Smooth muscle cell of the pulmonary artery (primary cell): ENCODE data around the gene OR2V2. TPM values are rescaled to one million over a fixed set of nuclear protein-coding genes. Genes with fewer than 3 reads are reported as not detected.

ENCODE experiments used
- total RNA-seq: library from RNA; depleted of rRNA; stranded (reverse); fragments of >200 nt; gene quantifications from 2 replicates; pipeline ENCODE4 v1.2.3, GENCODE V29; 2014

The OR2V2 gene
- not detected in 2 replicates for total RNA-seq

GRCh38 chr5:181146927-181147636 is at the start of gene OR2V2:
Gene OR2V2, plus strand, starts transcription at chr5:181147586. Its CDS starts 7,357 bp downstream, at chr5:181154943.

GRCh38 chr5:181130832-181131496 is 16.4 kb upstream of the OR2V2 start, which contains the start of gene OR2V1:
Gene OR2V1, minus strand, starts transcription at chr5:181131169. Its CDS starts 5,865 bp downstream, at chr5:181125304.

GRCh38 chr5:181204826-181205760 is 57.7 kb downstream of the OR2V2 start, which contains the start of gene TRIM7:
Gene TRIM7, minus strand, starts transcription at chr5:181205196. Its CDS starts 86 bp downstream, at chr5:181205110.

Other genes with a start within 250 kb of the OR2V2 start
- gene BTNL8, start 248.4 kb upstream of the OR2V2 start, total RNA-seq = not detected in 2 replicates
- gene BTNL3, start 158.7 kb upstream of the OR2V2 start, total RNA-seq = not detected in 2 replicates
- gene BTNL9, start 107.3 kb upstream of the OR2V2 start, total RNA-seq = not detected in 2 replicates
- not detected in 2 replicates for gene OR2V1, start 16.4 kb upstream of the OR2V2 start, total RNA-seq
- gene TRIM7, start 57.6 kb downstream of the OR2V2 start, total RNA-seq = 1.2 and 3.2 TPM in 2 replicates
- gene TRIM41, start 75.7 kb downstream of the OR2V2 start, total RNA-seq = 14.4 and 16.0 TPM in 2 replicates
- 3,991 and 4,437 TPM in 2 replicates for gene RACK1, start 96.3 kb downstream of the OR2V2 start, total RNA-seq
- gene TRIM52, start 113.6 kb downstream of the OR2V2 start, total RNA-seq = 6.8 and 10.6 TPM in 2 replicates
- 0.20 TPM in 2 replicates for gene OR4F3, start 219.7 kb downstream of the OR2V2 start, total RNA-seq